HG03025 (cell line): ENCODE measurements around the gene HRG.

Experiments
- ATAC-seq: cut with Tn5 transposase; IDR thresholded peaks from one replicate; pipeline ENCODE4 v1.9.1; 2021; ENCODE audit warnings: mild to moderate bottlenecking, moderate library complexity; ENCODE audit not compliant: unreplicated experiment, low FRiP score

Gene HRG

DNA sequence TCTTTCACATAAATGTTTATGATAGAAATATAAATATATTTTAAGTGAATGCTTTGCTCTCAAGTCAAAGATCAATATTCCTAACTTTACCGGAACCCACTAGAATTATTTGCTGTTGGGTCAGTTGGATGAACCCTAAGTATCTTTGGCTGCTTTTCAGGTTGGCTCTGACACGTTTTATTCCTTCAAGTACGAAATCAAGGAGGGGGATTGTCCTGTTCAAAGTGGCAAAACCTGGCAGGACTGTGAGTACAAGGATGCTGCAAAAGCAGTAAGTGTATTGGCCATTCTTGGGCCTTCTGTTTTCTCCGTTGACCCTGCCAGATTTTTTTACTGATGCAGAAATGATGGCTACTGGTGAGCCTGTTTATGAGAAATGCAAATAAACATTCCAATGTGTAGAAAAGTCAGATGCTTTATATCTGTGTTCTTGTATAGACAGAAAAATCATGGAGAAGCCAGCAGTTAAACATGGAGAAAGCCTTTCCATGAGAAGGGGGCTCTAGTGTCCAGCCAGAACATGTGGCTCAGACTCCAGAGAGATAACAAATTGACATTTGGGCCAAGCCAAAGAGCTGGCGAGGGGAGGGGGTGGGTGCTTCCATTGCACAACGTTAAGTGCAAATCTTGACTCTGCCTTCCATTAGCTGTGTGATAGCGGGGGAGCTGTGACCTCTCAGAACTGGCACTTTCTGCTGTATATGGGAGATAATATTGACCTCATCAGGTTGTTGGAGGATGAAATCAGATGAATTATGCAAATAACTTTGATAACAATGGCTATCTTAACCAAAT, 54.3 kb downstream of the HRG start:
- ATAC-seq: no peak

DNA sequence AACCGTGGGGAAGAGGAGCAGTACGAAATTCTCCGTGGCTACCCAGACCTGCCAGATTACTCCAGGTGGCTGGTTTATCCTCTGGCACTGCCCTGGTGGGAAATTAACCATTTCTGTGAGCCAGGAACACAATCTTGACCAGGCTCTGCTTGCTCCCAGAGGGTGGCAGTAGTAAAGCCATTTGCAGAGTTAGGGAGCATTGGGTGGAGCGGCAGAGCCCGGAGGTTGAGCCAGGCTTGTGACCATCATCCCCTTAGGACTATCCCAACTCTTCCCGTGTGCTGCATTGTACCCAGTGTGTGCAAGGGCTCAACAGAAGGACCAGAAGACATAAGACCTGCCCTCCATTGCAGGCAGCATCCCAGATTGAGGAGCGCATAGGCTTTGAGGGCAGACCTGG, 56.6 kb downstream of the HRG start:
- no peak for ATAC-seq

- no peak for ATAC-seq
Observed at GRCh38 chr3:186724911-186725310, 59.1 kb downstream of the HRG start.
